HG02610 (cell line): Measurements from ENCODE around the gene ITGA1.
"Not testable (repeated sequence)": the region's sequence is repeated elsewhere in the genome, so short reads cannot be mapped to it uniquely, and the experiment has no call there.

Experiments used
- ATAC-seq: cut with Tn5 transposase; IDR thresholded peaks from one replicate; pipeline ENCODE4 v1.9.1; 2021; ENCODE audit warnings: mild to moderate bottlenecking, moderate library complexity; ENCODE audit not compliant: unreplicated experiment

ITGA1 gene

DNA sequence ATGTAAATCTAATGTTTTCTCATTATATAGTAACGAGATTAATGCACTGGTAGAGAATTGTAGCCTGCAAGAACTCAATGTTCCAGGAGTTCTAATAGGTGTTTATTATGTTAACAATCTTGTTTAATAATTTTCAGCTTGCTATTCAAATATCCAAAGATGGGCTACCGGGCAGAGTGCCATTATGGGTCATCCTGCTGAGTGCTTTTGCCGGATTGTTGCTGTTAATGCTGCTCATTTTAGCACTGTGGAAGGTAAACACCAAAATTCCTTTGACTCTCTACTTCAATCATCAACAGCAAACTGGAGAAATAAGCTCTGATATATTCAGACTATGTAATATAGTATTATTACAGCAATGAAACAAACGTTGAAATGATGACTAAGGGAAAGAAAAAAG is 159.5 kb downstream of the ITGA1 start:
- no peak for ATAC-seq

DNA sequence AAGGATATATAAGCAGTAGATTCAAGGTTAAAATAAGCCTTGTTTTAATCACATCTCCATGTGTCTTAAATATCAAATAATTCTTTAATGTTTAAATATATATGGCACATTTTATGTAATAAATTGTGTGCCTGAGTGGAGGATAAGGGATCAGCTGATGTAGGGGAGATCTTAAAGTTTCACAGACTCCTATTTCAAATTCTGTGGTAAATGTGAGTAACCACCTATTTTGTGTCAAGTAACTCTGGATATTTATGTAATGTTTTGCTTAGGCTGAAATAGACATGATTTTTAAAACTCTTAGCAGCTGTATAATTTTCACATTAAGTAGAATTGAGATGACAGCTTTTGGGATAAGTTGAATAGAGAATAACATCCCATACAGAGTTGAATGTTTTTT is 160.1 kb downstream of the ITGA1 start:
- ATAC-seq, result no peak

DNA sequence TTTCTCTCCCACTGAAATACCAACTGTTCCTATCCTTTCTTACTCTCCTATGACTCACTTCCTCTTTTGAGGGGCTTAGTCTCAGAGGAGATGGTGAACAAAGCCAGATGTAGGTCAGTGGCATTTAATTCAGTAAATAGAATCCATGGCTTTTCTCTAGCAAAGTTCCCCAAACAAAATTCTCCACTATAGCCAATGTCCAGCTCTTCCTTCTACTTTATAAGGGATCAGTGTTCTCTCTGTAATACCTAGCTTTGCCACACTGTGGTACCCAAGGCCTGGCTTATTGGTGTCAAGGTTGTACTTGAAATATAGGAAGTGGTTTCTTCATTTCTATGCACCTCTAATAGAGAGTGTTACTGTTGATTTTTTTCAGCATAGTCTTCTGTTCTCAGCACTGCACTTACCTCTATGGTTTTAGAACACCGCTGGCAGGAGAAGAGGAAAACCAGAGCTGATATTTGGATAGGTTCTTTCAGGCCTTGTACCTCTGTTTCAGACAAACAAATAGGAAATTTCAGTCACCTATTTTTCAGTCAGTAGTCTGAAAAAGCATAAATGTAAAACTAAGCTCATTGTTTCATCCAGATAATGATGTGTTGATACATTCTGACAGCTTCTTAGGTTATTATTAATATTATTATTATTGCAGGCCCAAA is 160.8 kb downstream of the ITGA1 start:
- peak; percentile 99 for ATAC-seq

DNA sequence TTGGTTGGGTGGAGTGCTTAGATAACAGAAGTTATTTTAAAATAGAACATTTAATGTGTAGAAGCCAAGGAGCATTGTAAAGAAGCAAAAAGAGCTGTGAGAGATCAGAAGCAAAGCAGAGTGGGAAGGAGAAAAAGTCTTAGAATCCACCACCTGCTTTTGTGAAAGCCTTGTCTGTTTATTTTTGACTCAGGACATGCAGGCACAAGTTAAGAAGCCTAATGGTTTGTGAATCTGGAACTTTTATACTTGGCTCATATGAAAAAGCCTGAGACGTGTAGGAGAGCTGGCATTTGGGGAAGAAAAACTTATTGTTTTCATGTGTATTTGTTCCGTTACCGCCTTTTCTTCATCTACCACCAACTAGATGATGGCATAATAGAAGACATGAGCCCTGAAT is 163.0 kb downstream of the ITGA1 start:
- ATAC-seq, result no peak

DNA sequence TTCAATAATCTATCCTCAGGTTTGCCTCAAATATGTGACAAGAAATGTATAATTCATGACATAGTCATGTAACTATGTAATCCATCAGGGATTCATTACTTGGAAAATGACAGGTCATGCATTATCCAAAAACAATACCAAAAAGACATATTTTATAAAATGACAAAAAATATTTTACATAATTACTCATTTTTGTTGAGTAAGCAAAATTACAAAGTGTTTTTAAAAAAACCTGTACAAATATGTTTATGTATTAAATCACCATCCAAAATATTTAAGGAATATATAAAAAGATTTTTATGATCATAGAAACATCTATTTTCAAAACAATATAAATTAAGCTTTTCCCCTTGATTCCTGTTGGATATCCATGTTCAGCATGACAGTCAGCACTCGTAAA is 164.8 kb downstream of the ITGA1 start:
- ATAC-seq, result no peak

DNA sequence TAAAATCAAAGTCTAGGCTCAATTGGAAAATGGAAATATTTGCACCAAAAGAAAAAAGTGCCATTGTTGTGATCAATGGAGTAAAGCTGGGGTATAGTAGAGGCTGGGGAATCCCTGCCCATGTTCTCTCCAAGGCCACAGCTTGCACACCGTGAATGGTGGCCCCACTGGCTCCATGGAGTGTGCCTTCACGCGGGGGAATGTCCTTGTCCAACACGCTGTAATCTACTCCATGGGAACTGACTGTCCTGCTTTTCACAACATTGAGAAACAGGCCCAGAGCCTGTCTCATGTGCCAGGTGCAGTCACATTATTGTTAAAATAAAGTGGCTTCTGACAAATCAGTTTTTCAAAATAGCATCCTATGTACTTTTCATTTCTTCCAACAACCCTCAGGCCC is 168.3 kb downstream of the ITGA1 start:
- ATAC-seq, result no peak

DNA sequence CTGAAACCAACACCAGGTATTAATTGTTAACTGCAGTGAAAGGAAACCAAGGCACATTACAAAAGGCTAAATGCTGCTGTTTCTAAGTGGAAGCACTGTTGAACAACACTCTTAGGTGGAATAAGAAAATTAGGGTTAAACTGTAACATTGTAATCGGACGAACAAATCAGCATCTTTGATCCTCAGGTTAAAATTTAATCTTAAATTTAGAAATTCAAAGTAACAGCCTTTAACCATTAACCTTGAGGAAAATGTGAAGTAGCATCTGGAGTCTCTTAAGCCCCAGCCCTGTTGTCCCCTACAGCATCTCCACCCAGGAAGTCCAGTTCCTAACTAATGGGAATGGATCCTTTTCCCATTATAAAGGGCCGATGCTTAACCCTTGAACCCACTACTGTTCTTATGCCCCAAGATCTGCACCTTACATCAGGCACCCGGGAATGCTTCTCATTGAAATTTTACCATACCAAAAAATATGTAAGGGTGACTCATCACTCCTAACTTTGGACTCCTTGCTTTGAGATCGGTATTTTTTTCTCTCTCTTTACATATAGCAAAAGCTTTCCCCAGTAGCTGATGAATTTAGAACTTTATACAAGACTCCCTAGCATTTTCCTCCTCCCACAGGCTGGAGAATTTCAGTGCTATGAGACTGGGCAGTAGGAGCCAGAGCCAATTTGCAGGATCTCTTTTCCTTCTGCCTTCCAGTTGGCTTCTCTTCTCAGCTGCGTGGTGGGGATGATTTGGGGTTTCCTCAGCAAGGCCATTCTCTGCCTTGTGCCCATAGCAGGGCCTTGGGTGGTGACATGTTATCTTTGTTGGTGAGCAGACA is 169.4 kb downstream of the ITGA1 start:
- no peak for ATAC-seq

DNA sequence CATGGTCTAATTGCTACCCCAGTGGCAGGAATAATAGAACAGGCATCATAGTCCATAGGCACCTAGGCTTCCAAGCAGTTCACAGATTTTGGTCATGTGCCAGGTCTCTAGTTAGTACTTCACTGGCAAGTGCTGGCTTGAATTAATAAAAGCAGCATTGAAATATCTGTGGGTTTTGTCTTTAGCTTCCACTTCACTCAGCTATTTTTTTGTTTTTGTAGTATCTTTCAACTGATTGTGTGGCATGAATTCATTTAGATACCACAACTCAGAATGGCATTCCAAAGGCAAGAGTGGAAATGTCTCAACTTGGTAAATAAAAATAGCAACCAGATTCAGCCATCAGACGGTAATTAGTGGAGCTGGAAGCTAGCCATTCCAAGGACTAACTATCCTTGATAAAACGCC is 173.6 kb downstream of the ITGA1 start:
- no peak for ATAC-seq

DNA sequence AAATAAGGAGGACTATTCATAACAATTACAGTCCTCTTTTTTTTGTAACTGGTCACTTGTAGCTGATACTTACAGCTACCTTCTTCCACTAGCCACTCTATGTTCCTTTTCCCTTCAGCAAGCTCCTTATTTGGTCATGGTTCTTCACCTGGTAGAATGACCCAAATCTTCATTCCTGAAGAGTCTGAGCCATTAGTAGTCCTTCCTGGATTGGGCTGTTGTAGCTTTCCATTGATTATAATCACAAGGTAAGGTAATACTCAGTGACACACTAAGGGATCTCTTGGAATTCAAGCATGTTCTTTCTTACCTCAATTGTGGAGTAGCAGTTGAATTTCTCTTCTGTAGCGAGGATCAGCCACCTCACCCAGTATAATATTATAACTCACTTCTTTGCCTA is 175.9 kb downstream of the ITGA1 start:
- no peak for ATAC-seq

DNA sequence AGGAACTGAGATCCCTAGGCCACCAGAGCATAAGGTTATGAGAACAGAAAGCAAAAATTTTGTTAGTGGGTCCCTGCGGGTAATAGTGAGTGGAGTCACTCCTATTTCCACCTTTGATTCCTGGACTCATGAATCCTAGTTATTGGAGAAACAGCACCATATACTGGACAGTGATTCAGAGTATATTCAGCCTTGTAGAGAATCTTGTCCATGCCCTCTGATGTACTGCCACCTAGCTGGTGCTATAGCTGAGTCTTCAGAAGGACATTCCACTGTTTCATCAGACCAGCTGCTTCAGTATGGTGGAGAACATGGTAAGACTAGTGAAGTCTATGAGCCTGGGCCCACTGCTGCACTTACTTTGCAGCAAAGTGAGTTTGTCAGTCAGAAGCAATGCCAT is 176.4 kb downstream of the ITGA1 start:
- ATAC-seq, result no peak

DNA sequence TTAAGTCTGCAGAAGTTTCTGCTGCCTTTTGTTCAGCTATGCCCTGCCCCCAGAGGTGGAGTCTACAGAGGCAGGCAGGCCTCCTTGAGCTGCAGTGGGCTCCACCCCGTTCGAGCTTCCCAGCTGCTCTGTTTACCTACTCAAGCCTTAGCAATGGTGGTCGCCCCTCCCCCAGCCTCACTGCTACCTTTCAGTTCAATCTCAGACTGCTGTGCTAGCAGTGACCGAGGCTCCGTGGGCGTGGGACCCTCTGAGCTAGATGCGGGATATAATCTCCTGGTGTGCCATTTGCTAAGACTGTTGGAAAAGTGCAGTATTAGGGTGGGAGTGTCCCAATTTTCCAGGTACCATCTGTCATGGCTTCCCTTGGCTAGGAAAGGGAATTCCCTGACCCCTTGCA is 188.4 kb downstream of the ITGA1 start:
- not testable (repeated sequence) for ATAC-seq

DNA sequence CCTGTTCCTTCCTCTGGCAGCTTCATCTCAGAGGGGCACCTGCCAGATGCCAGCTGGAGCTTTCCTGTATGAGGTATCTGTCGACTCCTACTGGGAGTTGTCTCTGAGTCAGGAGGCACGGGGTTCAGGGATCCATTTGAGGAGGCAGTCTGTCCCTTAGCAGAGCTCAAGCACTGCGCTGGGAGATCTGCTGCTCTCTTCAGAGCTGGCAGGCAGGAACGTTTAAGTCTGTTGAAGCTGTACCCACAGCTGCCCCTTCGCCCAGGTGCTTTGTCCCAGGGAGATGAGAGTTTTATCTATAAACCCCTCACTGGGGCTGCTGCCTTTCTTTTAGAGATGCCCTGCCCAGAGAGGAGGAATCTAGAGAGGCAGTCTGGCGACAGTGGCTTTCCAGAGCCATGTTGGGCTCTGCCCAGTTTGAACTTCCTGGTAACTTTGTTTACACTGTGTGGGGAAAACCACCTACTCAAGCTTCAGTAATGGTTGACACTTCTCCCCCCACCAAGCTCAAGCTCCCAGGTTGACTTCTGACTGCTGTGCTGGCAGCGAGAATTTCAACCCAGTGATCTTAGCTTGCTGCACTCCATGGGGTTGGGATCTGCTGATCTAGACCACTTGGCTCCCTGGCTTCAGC is 189.7 kb downstream of the ITGA1 start:
- ATAC-seq, result no peak

DNA sequence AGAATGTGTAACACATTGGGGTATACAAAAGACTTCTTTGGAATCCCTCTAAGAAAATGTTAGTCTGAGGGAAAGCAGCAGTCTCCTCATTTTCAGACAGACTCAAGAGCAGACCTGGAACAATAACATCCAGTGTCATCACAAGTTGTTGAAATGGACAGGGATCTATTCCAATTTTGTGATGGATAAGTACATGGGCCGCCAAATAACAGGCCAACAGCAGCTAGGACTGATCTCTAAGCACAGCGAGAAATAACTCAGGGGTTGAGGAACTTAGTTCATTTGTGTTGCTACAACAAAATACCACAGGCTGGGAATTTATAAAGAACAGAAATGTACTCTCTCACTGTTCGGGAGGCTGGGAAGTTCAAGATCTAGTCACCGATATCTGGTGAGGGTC is 193.8 kb downstream of the ITGA1 start:
- no peak for ATAC-seq

DNA sequence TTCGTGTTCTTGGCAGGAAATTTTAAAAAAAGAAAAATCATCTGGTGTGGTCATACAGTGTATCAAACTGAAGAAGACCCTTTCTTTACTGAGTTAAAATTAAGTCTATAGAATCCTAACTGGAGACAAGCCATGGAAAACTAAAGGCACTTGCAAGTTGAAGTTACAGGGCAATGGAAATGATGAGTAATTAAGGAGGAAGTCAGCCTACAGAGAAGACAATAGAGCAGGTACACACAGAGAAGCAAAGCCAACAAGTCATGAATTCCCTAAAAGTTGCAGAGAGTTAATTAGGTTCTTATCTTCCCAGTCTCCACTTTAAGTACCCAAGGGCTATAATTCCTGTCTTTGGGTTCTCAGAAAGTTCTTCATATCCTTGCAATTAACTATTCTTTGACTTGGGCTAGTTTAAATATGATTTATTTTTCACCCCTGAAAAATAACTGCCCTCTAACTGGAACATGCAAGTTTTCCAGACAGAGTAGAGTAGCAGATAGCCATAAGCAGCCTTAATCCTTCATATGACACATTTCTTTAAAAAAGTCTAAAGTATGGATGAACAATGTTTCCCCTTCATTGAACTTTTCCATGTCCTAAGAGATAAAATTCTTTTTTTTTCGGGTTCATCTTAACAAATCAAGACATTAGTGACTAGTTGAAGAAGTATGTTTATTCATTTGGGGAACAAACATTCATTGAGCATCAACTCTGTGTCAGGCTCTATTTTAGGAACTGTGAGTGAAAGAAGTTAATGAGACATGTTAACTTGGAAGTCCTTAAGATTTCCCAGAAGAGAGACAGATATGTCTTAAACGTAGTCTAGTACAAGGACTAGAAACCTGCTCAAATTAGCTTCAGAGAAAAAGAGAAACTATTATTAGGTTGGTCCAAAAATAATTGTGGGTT is 196.3 kb downstream of the ITGA1 start:
- no peak for ATAC-seq

DNA sequence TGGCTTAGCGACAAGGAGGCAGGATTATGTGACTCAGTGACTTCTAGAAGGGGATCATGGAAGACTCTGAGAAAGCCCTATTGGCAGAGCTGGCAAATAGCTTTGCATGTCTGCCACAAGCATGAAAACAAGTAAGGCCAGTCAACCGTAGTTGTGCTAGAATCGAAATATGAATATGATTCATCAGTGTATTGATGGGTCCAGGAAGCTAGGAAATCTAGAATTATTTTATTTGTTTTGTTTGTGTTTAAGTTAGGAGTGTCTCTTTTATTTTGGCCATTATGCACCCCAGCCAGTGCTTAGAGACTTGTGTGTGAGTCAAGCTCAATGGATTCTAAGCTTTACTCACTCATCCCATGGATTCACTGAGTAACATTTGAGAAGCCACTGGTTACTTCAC is 197.6 kb downstream of the ITGA1 start:
- ATAC-seq, result no peak

DNA sequence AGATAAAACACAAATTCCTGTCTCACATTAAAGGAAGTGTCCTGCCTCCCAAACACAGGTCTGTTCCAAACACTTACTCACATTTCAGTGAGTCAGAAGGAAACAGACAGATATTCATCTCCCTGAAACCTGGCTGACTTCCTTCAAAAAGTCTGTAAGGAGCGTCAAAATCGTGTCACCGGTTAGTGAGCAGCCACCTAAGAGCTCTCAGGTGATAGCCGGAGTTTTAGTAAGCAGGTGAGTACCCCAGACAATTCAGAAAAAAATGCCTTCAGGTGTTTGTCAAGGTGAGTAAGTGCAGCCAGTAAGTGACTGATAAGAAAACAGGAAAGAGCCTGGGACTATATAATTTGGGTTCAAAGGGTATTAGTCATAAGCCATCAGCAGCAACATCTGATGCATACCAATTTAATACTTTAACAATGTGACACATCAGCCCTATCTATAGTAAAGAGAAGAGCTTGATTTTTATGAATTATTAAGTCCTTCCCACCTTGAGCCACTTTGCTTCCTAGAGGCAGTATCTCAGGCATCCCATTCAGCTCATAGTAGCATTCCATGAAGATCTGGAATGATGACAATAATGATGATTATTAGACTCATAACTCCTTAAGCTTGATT is 200.1 kb downstream of the ITGA1 start:
- no peak for ATAC-seq

DNA sequence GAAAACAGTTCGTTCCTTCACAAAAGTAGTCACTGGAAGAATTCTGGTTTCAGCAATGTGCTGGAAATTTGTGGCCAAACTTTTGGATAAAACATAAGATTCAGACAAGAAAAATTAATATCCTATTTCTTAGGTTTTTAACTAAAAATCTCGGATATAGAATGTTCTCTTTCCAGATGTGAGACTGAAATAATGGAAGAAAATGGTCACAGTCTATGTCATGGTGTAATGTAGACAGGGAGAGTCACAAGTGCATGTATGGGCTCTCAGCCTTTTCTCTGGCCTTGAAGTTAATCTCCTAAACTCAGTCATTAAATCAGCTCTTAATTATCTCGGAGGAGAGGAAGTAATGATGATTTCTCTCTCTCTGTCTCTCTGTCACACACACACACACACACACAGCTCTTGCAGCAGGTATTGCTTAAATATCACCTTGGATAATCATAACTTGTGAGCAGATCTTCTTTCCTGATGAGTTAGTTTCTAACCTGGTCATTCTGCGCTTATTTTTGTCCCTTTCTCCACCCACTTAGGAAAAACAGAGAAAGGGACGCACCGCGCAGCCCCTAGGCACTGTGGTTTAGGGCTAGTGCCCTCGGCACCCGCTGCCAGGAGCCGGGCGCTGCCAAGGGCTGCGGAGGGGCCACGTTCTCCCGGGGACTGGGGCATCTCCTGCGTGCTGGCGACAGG is 200.8 kb downstream of the ITGA1 start:
- ATAC-seq, result peak; percentile 8

DNA sequence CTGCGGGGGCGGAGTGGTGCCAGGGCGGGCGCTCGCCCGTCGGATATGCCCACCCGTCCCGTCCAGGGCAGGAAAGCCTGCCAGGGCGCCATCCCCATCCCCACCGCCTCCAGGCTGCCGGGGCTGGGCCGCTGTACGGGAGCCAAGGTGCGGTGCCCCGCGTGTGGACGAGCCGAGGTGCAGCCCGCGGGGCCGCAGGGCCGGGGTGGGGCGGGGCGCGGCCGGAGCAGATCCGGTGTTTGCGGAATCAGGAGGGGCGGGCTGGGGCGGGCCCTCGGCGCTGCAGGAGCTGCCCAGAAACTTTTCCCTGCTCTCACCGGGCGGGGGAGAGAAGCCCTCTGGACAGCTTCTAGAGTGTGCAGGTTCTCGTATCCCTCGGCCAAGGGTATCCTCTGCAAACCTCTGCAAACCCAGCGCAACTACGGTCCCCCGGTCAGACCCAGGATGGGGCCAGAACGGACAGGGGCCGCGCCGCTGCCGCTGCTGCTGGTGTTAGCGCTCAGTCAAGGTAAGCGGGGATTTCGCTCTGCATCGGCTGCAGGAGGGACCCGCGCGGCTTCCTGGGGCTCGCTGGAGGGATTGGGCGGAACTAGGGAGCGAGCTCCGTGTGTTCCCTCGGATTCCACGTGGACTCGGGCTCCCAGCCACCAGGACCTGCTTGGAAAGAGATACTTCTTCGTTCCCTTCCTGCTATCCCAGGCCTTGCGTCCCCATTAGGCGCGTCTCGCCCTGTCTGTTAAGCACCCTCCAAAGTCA is 201.5 kb downstream of the ITGA1 start, which contains the start of gene ITGA2:
ITGA2 (plus strand) TSS at position 328 of the 756 bp plus-strand sequence; CDS start at position 445, 117 bp downstream.
- ATAC-seq, result peak; percentile 36
